Neural progenitor cell (in vitro differentiated cells): ENCODE results near the gene NRP1.

Source experiments
- EZH2 ChIP-seq: fragments of 200-600 bp; sonication (generic); IDR thresholded peaks from 2 replicates; pipeline ENCODE4 v1.6.1; 2017; ENCODE audit warnings: antibody characterized with exemption, mild to moderate bottlenecking, moderate library complexity
- TF ChIP-seq, protein P1 (sequence below): fragments of 200-600 bp; sonication (generic); IDR thresholded peaks from 2 replicates; pipeline ENCODE4 v1.5.1; 2017; ENCODE audit warnings: antibody characterized with exemption, mild to moderate bottlenecking

DNA sequence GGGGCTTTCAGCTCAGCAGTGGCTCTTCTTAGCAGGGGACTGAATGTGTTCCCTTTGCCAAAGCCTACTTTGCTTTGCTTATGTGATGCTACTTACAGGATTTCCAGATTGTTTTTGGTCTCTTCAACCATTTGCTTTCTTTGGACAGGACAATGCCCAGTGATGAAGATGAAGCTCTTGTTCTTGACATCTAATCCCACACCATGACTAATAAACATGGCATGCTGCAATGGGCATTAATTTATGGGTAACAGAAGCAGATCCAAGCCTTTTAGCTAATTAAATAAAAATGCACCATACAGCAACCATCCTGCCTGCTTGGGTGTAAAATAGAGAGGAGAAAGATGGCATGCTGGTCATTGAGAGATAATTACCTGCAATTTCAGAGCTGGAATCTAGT is 200.9 kb downstream of the NRP1 start:
- TF ChIP-seq, protein P1, sequence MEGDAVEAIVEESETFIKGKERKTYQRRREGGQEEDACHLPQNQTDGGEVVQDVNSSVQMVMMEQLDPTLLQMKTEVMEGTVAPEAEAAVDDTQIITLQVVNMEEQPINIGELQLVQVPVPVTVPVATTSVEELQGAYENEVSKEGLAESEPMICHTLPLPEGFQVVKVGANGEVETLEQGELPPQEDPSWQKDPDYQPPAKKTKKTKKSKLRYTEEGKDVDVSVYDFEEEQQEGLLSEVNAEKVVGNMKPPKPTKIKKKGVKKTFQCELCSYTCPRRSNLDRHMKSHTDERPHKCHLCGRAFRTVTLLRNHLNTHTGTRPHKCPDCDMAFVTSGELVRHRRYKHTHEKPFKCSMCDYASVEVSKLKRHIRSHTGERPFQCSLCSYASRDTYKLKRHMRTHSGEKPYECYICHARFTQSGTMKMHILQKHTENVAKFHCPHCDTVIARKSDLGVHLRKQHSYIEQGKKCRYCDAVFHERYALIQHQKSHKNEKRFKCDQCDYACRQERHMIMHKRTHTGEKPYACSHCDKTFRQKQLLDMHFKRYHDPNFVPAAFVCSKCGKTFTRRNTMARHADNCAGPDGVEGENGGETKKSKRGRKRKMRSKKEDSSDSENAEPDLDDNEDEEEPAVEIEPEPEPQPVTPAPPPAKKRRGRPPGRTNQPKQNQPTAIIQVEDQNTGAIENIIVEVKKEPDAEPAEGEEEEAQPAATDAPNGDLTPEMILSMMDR: no peak
- no peak for TF ChIP-seq EZH2
